ENCODE results near the gene TBCCD1.

DNA sequence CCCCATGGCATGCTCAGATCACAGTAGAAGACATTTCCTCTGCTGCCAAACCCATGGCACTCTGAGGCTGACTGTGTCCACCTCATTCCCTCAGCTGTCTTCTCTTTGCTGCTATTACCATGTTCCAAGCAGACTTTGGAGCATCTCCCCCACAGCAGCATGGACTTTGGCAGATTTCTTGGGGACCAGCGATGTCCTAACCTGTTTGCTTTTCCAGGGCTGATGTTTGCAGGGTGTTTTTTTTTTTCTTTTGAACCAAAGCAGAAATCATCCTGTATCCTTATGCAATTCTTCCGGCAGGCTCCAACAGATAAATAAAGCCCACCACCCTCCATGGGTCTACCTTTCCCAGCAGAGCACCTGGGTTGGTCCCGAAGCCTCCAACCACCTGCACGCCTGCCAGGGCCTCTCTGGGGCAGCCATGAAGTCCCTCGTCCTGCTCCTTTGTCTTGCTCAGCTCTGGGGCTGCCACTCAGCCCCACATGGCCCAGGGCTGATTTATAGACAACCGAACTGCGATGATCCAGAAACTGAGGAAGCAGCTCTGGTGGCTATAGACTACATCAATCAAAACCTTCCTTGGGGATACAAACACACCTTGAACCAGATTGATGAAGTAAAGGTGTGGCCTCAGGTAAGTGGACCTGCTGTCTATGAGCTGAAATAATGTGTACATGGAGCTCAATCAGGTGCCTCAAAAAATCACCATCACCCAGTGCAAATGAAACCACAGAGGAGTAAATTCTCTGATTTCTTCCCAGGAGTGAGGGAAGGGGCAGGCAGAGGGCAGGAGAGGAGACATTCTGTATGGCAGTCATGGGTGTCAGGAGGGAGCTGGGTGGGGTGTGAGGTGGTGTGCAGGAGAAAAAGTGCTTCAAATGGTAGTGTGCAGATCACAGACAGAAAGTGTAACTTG, 45.8 kb upstream of the TBCCD1 start, which contains the start of gene AHSG:
- TF ChIP-seq, protein P1, sequence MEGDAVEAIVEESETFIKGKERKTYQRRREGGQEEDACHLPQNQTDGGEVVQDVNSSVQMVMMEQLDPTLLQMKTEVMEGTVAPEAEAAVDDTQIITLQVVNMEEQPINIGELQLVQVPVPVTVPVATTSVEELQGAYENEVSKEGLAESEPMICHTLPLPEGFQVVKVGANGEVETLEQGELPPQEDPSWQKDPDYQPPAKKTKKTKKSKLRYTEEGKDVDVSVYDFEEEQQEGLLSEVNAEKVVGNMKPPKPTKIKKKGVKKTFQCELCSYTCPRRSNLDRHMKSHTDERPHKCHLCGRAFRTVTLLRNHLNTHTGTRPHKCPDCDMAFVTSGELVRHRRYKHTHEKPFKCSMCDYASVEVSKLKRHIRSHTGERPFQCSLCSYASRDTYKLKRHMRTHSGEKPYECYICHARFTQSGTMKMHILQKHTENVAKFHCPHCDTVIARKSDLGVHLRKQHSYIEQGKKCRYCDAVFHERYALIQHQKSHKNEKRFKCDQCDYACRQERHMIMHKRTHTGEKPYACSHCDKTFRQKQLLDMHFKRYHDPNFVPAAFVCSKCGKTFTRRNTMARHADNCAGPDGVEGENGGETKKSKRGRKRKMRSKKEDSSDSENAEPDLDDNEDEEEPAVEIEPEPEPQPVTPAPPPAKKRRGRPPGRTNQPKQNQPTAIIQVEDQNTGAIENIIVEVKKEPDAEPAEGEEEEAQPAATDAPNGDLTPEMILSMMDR (IDR thresholded peaks at IDR 0.05): no peak
- no peak for TF ChIP-seq POLR2A (IDR thresholded peaks at IDR 0.05)
- TF ChIP-seq EP300 (IDR thresholded peaks at IDR 0.05): no peak
- no peak for TF ChIP-seq POLR2AphosphoS5 (IDR thresholded peaks at IDR 0.05)
